ENCODE data around the gene CARD19. TPM values are rescaled to one million over a fixed set of nuclear protein-coding genes. Genes with fewer than 3 reads are reported as not detected.

The CARD19 gene
- total RNA-seq, 2 experiments from 2014 or later: 80.4 to 83.5 TPM

GRCh38 chr9:93083592-93084470 lies 12.2 kb upstream of the CARD19 start:
- POLR2A ChIA-PET: interaction anchor here (0.6 to 5.0 kb wide), 11 partner anchors 9 to 129 kb away, joined by 3 to 32 read pairs (median 4); partner anchors contain the start of gene CARD19
- peaks cover 69% of the 10 kb centered on the region for H3K36me3 Mint-ChIP-seq (ENCODE audit: low read depth)
- peaks cover 5% of the 10 kb centered on the region for H3K9me3 Mint-ChIP-seq
- DNase-seq: peak; percentile 50
- H3K4me1 Mint-ChIP-seq: peaks cover 44% of the 10 kb centered on the region
- CTCF ChIA-PET: interaction anchor here (1.0 to 2.5 kb wide), 5 partner anchors 19 to 129 kb away, joined by 3 to 8 read pairs (median 3); no protein-coding TSS in a partner anchor
- peak overlapping the region; percentile 4 for H3K4me3 Mint-ChIP-seq
- no peaks in the 10 kb centered on the region for H3K27me3 Mint-ChIP-seq
- peak overlapping the region; percentile 91 for H3K27ac Mint-ChIP-seq

DNA sequence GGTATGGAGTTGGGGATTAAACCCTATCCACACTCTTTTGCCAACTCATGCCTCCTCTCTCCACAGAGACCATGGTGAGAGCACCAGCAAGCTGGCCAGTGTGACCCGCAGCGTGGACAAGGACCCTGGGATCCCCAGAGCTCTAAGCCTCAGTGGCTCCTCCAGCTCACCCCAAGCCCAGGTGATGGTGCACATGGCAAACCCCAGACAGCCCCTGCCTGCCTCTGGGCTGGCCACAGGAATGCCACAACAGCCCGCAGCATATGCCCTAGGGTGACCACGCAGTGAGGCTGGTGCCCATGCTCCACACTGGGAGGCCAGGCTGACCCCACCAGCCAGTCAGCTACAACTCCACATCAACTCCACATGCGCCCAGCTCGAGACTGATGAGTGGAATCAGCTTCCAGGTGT lies 11.5 kb upstream of the CARD19 start:
- peaks cover 72% of the 10 kb centered on the region for H3K36me3 Mint-ChIP-seq (ENCODE audit: low read depth)
- no peak overlapping the region for H3K4me3 Mint-ChIP-seq
- ChIA-PET POLR2A (interaction anchor here (0.6 to 5.0 kb wide), 7 partner anchors 8 to 130 kb away, joined by 3 to 32 read pairs (median 6); partner anchors contain the start of gene CARD19), CTCF (interaction anchor here (1.2 to 2.5 kb wide), 3 partner anchors 20 to 81 kb away, joined by 3 to 8 read pairs (median 8); no protein-coding TSS in a partner anchor)
- peak overlapping the region; percentile 91 for H3K27ac Mint-ChIP-seq
- no peaks in the 10 kb centered on the region for H3K27me3 Mint-ChIP-seq
- peaks cover 7% of the 10 kb centered on the region for H3K9me3 Mint-ChIP-seq
- peaks cover 44% of the 10 kb centered on the region for H3K4me1 Mint-ChIP-seq
- no peak for DNase-seq

GRCh38 chr9:93085676-93086075 lies 10.3 kb upstream of the CARD19 start:
- POLR2A ChIA-PET: interaction anchor here (1.6 to 5.0 kb wide), 3 partner anchors 11 to 26 kb away, joined by 3 to 32 read pairs (median 21); partner anchors contain the start of gene CARD19
- peaks cover 15% of the 10 kb centered on the region for H3K9me3 Mint-ChIP-seq
- DNase-seq: no peak
- no peaks in the 10 kb centered on the region for H3K27me3 Mint-ChIP-seq
- peaks cover 51% of the 10 kb centered on the region for H3K4me1 Mint-ChIP-seq
- CTCF ChIA-PET: interaction anchor here (1.0 to 2.1 kb wide), 3 partner anchors 16 to 82 kb away, joined by 5 to 8 read pairs (median 5); no protein-coding TSS in a partner anchor
- no peak overlapping the region for H3K27ac Mint-ChIP-seq
- H3K4me3 Mint-ChIP-seq: no peak overlapping the region
- H3K36me3 Mint-ChIP-seq (ENCODE audit: low read depth): peaks cover 74% of the 10 kb centered on the region

DNA sequence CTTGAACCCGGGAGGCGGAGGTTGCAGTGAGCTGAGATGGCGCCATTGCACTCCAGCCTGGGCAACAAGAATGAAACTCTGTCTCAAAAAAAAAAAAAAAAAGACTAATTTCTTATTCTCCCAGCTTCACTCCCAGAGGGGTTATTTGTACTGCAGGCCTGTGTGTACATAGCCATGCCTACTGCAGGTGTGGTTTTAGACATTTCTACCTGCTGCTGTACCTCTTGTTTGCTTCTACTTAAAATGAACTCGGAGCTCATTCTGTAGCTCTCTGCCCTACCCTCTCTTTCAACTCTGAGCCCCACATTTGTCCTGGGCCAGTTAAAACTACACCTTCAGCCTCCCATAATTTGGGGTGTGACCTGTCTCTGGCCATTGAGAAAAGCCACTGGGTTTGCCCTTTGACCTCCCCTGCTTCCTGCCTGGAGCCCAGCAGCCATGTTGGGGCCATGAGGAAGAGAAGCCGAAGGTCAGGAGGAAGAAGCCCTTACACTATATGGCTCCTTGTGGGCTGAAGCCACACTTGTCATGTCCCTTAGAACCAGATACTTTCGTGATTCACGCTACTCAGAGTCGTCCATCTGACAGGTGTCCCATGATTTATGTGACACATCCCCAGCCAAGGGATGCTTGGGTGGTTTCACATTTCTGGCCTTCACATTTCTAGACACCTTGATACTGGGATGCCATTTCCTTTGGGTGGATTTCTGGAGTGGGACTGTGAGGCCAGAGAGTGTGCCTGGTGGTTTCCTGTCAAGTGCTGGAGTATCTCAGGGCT lies 9.4 kb upstream of the CARD19 start:
- Mint-ChIP-seq H3K27me3 (no peaks in the 10 kb centered on the region), H3K27ac (no peak overlapping the region), H3K36me3 (ENCODE audit: low read depth) (peaks cover 72% of the 10 kb centered on the region), H3K4me3 (no peak overlapping the region), H3K9me3 (peaks cover 23% of the 10 kb centered on the region), H3K4me1 (peaks cover 52% of the 10 kb centered on the region)
- ChIA-PET POLR2A (interaction anchor here (0.6 to 5.0 kb wide), 3 partner anchors 10 to 58 kb away, joined by 3 to 32 read pairs (median 3); partner anchors contain the start of gene CARD19), CTCF (interaction anchor here (1.2 to 1.8 kb wide), 2 partner anchors 21 to 22 kb away, joined by 4 to 5 read pairs; no protein-coding TSS in a partner anchor)
- DNase-seq: no peak

- POLR2A ChIA-PET: interaction anchor here (1.4 kb wide), 1 partner anchor 23 kb away, joined by 3 read pairs; no protein-coding TSS in a partner anchor
- peaks cover 54% of the 10 kb centered on the region for H3K4me1 Mint-ChIP-seq
Measured at GRCh38 chr9:93087971-93088655, 7.9 kb upstream of the CARD19 start.

DNA sequence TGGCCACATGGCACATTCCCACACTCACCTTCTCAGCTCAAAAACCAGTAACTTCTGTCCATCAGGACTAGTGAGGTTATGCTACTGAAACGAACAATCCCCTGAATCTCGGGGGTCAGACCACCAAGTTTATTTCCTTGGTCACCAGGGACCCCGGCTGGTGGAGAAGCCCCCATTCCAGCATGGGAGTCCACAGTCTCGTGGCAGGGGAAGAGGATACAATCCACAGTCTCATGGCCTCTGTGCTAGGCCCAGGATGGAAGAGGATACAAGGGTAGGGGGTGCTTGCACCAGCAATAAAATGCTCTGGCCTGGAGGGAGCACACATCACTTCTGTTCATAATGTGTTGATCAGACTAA lies 7.4 kb upstream of the CARD19 start:
- Mint-ChIP-seq H3K4me3 (no peak overlapping the region), H3K27me3 (no peaks in the 10 kb centered on the region), H3K27ac (peak overlapping the region; percentile 8), H3K4me1 (peaks cover 54% of the 10 kb centered on the region), H3K9me3 (peaks cover 33% of the 10 kb centered on the region), H3K36me3 (ENCODE audit: low read depth) (peaks cover 78% of the 10 kb centered on the region)
- ChIA-PET CTCF (no interaction called here), POLR2A (interaction anchor here (1.4 kb wide), 1 partner anchor 24 kb away, joined by 3 read pairs; no protein-coding TSS in a partner anchor)
- DNase-seq: no peak

More at GRCh38 chr9:93087971-93088655, 7.9 kb upstream of the CARD19 start:
- Mint-ChIP-seq H3K27ac (peak overlapping the region; percentile 8), H3K9me3 (peaks cover 33% of the 10 kb centered on the region), H3K36me3 (ENCODE audit: low read depth) (peaks cover 79% of the 10 kb centered on the region), H3K4me3 (no peak overlapping the region), H3K27me3 (no peaks in the 10 kb centered on the region)
- DNase-seq: no peak
- CTCF ChIA-PET: no interaction called here

DNA sequence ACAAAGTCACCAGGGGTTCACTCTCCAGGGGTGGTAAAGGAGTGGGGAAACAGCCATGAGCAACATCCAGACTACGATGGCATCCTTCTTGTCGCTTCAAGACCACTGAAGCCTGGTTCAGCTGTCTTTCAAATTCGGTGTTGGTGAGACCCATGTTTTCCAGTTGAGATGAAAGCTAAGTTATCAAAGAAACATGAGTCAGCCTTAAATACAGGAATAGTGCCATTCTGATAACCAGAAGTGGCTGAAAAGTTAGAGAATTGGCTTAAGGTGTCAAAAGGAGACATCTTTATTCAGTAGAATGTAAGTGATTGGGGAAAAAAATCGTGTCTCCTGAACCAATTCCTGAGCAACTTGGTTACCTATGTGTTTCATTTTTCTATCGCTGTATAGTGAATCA lies 7.0 kb upstream of the CARD19 start:
- Mint-ChIP-seq H3K27me3 (no peaks in the 10 kb centered on the region), H3K9me3 (peaks cover 33% of the 10 kb centered on the region), H3K4me1 (peaks cover 54% of the 10 kb centered on the region), H3K27ac (no peak overlapping the region), H3K36me3 (ENCODE audit: low read depth) (peaks cover 74% of the 10 kb centered on the region), H3K4me3 (no peak overlapping the region)
- ChIA-PET CTCF (interaction anchor here (1.5 kb wide), 1 partner anchor 20 kb away, joined by 3 read pairs; no protein-coding TSS in a partner anchor), POLR2A (no interaction called here)
- DNase-seq: no peak

DNA sequence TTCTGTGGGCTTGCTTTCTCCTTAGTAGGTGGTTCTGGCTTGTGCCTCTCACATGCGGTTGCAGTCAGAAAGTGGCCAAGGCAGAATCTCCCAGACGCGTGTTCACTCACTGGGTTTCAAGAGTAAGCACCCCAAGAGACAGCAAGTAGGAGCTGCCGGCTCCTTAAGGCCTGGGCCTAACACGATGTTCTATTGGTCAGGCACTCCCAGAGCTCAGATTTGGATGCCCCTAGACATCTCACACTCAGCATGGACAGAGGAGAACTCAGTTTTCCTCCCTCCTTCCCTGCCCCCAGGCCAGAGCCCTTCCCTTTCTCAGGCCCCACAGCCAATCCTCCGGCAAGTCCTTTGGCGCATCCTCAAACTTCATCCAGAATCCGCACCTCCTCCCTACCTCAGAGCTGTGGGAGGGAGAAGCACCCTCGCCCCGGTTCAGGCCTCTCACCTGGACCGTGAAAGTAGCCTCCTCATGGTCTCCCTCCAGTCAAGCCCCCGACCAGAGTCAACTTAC lies 6.5 kb upstream of the CARD19 start:
- H3K9me3 Mint-ChIP-seq: peaks cover 33% of the 10 kb centered on the region
- no peak overlapping the region for H3K4me3 Mint-ChIP-seq
- CTCF ChIA-PET: interaction anchor here (0.7 to 1.5 kb wide), 2 partner anchors 19 to 211 kb away, joined by 3 to 4 read pairs; no protein-coding TSS in a partner anchor
- POLR2A ChIA-PET: no interaction called here
- H3K27me3 Mint-ChIP-seq: no peaks in the 10 kb centered on the region
- peaks cover 57% of the 10 kb centered on the region for H3K4me1 Mint-ChIP-seq
- DNase-seq: no peak
- peak overlapping the region; percentile 15 for H3K27ac Mint-ChIP-seq
- peaks cover 69% of the 10 kb centered on the region for H3K36me3 Mint-ChIP-seq (ENCODE audit: low read depth)

GRCh38 chr9:93090091-93090655 lies 5.8 kb upstream of the CARD19 start:
- CTCF ChIA-PET: interaction anchor here (0.7 to 3.6 kb wide), 3 partner anchors 19 to 211 kb away, joined by 3 to 8 read pairs (median 4); no protein-coding TSS in a partner anchor
- Mint-ChIP-seq H3K4me3 (no peak overlapping the region), H3K4me1 (peaks cover 63% of the 10 kb centered on the region), H3K36me3 (ENCODE audit: low read depth) (peaks cover 66% of the 10 kb centered on the region), H3K27ac (peak overlapping the region; percentile 61), H3K27me3 (no peaks in the 10 kb centered on the region), H3K9me3 (peaks cover 33% of the 10 kb centered on the region)
- DNase-seq: no peak
- POLR2A ChIA-PET: no interaction called here

- CTCF ChIA-PET: interaction anchor here (1.0 to 3.6 kb wide), 2 partner anchors 27 to 134 kb away, joined by 3 to 8 read pairs; no protein-coding TSS in a partner anchor
Measured at GRCh38 chr9:93091056-93091452, 5.0 kb upstream of the CARD19 start.

DNA sequence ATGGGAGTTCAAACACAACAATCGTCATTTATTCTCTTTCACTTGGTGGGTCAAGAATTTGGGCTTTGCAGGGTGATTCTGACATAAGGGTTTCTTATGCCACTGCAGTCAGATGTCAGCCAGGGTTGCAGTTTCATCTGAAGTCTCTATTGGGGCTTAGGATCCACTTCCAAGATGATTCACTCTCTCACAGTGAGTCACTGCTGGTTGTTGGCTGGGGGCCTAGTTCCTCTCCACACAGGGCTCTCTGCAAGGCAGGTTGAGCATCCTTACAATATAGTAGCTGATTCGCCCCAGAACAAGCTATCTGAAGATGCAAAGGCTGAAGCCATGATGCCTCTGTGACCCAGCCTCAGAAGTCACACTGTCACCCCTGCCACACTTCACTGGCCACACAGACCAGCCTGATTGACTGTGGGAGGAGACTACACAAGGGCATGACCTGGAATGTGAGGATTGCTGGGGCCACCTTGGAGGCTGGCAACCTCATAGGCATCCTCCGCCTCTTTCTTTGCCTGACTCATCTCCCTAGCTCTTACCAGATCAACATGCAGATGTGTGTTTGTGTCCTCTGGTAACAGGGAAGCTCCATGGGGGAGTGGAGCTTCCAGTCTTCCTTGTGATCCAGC lies 4.5 kb upstream of the CARD19 start:
- H3K27ac Mint-ChIP-seq: peak overlapping the region; percentile 96
- H3K27me3 Mint-ChIP-seq: no peaks in the 10 kb centered on the region
- H3K4me3 Mint-ChIP-seq: no peak overlapping the region
- H3K4me1 Mint-ChIP-seq: peaks cover 58% of the 10 kb centered on the region
- H3K36me3 Mint-ChIP-seq (ENCODE audit: low read depth): peaks cover 57% of the 10 kb centered on the region
- ChIA-PET POLR2A (interaction anchor here (0.9 to 2.9 kb wide), 5 partner anchors 8 to 128 kb away, joined by 4 to 9 read pairs (median 5); no protein-coding TSS in a partner anchor), CTCF (interaction anchor here (1.0 to 3.6 kb wide), 3 partner anchors 16 to 134 kb away, joined by 3 to 8 read pairs (median 3); no protein-coding TSS in a partner anchor)
- DNase-seq: peak; percentile 53
- H3K9me3 Mint-ChIP-seq: peaks cover 31% of the 10 kb centered on the region

More at GRCh38 chr9:93091056-93091452, 5.0 kb upstream of the CARD19 start:
- DNase-seq: no peak
- peaks cover 59% of the 10 kb centered on the region for H3K36me3 Mint-ChIP-seq (ENCODE audit: low read depth)
- POLR2A ChIA-PET: interaction anchor here (1.0 to 1.3 kb wide), 2 partner anchors 26 to 32 kb away, joined by 4 to 5 read pairs; no protein-coding TSS in a partner anchor
- no peaks in the 10 kb centered on the region for H3K27me3 Mint-ChIP-seq
- H3K4me3 Mint-ChIP-seq: no peak overlapping the region
- H3K9me3 Mint-ChIP-seq: peaks cover 31% of the 10 kb centered on the region
- H3K27ac Mint-ChIP-seq: peak overlapping the region; percentile 96
- peaks cover 60% of the 10 kb centered on the region for H3K4me1 Mint-ChIP-seq

Measured in activated CD4-positive, alpha-beta memory T cell treated with anti-CD3 and anti-CD28 coated beads, Interleukin-2, amount 10 ng/mL, durations not matched to agents 7 days and 5 days (primary cell).